Ramos (cell line): ENCODE data around the gene ATP8B3.

Source experiments
- in situ Hi-C: fragments of 300-500 bp; cut with MboI; formaldehyde crosslinking; loops from one replicate; pipeline ENCODE4 v1.14.3; 2022; ENCODE audit warnings: low sequenced_read_pairs; ENCODE audit not compliant: unreplicated experiment

Gene ATP8B3

DNA sequence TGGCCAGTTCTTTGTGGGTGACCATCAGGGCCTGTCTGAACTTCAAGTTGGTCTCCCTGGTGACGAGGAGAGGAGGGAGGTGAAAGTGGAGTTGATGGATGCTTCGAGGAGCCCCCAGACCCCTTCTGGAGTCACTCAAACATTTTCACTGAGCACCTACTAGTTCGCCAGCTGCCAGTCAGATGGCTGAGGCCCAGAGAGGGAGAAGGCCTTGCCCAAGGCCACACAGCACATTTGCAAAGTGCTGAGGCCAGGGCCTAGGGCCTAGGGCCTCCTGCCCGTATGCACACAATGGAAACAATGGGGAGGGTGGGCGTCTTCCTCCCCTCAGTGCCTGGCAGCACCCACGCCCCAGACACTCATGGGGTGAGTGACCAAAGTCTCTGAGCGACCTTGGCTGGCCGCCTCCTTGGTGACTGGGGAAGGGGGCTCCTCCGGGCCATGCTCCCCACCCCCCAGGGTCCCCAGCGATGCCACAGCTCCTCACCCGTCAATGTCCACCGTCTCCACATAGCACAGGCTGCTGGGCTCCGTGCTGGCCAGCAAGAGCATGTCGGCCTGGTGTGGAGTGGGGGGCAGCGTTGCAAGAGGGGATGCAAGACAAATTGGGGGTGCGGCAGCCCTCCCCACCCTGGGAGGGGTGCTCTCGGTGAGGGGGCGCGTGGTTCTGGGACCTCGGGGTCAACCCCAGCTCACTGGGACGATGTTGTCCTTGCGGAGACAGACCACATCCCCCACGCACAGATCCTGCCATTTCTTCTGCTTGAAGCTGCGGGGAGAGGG is 6.5 kb downstream of the ATP8B3 start:
- in situ Hi-C loops, result no loop called here

DNA sequence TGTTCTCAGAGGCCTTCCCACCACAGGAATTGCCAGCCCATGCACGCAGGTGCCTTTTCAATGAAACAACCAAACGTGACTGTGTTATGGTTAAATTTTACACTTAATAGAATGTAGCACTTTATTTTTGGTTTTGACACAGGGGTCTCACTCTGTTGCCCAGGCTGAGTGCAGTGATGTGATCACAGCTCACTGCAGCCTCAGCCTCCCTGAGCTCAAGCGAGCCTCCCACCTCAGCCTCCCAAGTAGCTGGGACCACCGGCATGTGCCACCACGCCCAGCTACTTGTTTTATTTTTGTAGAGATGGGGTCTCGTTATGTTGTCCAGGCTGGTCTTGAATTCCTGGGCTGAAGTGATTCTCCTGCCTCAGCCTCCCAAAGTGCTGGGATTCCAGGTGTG is 7.2 kb downstream of the ATP8B3 start:
- in situ Hi-C loops, result no loop called here

DNA sequence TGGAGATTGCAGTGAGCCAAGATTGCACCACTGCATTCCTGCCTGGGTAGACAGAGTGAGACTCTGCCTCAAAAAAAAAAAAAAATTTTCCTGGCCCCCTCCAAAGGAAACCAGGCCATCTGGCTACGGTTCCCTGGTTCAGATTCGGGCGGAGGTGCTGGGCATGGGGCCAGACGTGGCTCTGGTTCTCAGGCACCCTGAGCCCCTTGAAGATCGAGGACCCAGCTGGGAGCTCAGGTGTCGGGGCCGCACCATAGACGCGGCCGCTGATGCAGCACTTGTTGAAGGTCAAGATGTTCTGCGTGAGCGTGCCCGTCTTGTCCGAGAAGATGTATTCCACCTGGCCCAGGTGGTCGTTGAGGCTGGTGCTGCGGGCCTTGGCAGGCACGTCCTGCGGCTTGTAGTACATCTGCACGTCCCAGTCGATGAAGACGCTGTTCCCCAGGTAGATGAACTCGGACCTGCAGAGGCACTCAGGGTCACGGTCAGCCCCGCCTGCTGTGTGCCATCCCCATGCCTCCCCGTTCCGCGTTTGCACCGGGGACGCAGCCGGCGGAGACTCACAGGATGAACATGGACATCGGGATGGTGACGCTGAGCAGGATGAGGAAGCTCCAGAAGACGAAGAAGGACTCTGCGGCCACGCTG is 12.3 kb downstream of the ATP8B3 start:
- in situ Hi-C loops, result loop anchor here (10.0 kb wide), 1 partner anchor 255 kb away; no protein-coding TSS in a partner anchor

DNA sequence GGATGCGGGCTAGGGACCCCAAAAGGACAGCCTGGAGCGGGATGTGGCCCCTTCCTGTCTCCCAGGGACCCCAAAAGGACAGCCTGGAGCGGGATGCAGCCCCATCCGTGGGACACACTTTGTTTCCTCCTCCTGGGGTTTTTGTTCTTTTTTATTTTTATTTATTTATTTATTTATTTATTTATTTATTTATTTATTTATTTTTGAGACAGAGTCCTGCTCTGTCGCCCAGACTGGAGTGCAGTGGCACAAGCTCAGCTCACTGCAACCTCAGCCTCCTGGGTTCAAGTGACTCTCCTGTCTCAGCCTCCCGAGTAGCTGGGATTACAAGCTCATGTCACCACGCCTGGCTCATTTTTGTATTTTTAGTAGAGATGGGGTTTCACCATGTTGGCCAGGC is 14.8 kb downstream of the ATP8B3 start:
- in situ Hi-C loops, result loop anchor here (10.0 kb wide), 1 partner anchor 253 kb away; no protein-coding TSS in a partner anchor

DNA sequence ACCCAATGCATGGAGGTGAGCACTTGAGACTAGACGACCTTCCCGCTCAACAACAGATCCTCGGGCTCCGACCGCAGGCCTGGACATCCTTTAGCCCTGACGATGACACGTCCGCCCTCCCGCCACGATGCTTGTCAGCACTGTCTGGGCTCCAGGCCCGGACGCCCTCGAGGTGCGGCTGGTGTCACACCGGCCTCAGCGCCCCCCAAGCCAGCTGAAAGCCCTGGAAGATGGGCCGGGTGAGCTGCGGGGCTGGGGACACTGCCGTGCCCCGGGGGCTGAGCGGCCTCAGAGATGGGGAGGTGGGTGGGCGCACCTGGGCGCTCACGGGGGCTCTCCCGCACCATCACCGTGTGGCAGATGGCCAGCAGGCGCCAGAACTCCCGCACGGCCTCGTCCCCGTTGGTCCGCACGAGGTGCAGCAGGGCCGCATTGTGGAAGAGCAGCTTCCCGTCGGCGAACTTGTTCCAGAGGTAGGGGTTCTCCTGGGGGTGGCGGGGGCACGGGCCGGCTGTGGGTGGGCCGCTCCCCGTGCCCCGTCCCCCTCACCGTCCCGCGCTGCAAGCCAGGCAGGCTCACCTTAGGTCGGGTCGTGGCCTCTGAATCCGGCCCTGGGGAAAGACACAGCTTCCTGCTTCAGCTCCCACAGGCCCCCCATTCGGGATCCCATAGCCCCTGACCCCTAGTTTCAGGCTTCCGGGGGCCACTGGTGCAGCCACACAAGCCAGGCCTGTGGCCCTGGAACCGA is 15.5 kb downstream of the ATP8B3 start:
- in situ Hi-C loops, result loop anchor here (10.0 kb wide), 1 partner anchor 252 kb away; no protein-coding TSS in a partner anchor

DNA sequence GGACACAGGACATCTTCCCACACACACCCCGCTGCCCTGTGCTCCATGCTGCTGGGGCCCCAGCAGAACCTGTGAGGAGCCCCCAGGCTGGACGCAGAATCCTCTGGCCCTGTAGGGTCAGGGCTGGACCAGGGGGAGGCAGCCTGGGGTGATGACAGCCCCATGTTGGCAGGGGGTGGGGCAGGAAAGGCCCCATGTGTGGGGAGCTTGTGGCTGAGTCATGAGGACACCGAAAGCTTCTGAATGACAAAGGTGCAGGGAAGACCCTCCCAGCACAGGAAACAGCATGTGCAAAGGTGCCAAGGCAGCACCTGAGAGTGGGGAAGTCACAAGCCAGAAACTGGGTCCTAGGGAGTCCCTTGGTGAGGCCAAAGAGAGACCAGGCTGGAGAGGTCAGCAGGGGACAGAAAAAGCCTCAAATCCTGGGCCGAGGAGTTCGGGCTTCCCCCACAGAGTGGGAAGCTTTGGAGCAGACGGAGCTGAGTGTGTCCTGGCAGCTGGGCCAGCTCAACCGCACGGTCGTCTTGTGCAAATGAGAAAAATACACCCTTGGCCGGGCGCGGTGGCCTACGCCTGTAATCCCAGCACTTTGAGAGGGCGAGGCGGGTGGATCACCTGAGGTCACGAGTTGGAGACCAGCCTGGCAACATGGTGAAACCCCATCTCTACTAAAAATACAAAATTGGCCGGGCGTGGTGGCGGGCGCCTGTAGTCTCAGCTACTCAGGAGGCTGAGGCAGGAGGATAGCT is 17.5 kb downstream of the ATP8B3 start:
- in situ Hi-C loops, result loop anchor here (10.0 kb wide), 1 partner anchor 250 kb away; no protein-coding TSS in a partner anchor

DNA sequence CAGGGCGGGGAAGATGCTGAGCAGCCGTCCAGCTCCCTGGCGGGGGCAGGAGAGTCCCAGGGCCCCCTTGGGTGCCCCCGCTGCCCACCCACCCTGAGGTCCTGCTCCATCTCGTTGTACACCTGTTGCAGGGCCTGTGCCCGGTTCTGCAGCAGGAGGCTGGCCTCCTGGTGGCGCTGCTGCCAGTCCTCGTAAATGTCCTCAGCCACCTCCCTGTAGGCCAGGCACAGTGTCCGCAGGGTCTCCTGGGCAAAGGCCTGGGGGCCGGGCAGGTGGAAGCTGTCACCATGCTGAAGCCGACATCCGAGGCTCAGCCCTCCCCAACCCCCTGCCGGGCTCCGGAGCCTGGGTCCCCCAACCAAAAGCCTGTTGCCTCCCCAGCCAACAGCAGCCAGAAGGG is 20.2 kb downstream of the ATP8B3 start:
- in situ Hi-C loops, result loop anchor here (10.0 kb wide), 1 partner anchor 247 kb away; no protein-coding TSS in a partner anchor

DNA sequence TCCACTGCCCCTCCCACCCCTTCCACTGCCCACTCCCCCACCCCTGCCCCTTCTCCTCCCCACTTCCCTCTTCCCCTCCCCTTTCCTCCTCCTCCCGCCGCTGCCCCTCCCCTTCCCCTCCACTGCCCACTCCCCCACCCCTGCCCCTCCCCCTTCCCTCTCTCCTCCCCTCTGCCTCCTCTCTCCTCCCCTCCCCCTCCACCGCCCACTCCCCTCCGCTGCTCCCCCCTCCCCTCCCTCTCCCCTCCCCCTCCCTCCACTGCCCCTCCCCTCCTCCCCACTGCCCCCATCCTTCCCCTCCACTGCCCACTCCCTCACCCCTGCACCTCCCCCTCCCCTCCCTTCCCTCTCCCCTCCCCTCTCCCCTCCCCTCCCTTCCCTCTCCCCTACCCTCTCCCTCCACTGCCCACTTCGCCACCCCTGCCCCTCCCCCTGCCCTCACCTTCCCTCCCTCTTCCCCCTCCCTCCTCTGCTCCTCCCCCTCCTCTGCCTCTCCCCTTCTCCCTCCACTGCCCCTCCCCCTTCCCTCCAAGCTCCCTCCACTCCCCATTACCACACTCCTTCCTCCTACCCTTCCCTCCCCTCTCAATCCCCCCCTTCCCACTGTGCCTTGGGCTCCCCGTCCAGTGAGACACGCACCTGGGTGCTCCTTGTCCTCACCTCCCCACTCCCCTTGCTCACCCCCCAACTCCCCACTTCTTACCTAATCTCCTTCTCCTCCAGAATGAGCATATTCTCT is 21.9 kb downstream of the ATP8B3 start:
- in situ Hi-C loops, result loop anchor here (10.0 kb wide), 1 partner anchor 245 kb away; no protein-coding TSS in a partner anchor

DNA sequence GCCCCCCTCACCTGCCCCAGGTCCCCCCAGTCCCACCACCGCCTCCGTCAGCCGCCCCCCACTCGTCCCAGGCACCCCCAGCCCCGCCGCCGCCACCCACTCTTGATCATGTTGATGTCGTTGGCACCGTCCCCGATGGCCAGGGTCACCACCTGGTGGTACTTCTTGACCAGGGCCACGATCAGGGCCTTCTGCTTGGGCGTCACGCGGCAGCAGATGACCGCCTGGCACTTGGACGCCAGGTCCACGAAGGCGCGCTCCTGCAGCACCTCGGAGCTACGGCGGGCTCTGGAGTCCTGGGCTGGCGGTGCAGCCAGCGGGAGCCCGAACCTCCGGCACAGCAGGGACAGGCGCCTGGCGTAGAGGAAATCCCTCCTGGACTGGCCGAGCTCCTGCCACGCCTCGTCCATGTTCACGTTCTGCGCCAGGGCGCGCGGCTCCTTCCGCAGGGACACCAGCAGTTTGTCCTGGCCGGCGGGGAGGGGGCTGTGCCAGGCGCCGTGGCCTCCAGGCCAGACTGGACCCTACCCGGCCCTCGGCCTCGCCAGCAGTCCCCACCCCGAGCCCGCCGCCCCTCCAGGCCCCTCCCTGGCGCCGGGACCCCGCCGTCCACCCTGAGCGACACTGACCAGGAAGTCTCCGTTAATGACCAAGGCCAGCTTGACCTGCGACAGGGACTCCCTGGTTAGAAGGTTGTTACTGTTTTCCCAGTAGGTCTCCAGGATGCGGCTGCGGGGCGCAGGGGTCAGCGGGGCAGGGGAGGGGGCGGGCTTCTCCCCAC is 22.6 kb downstream of the ATP8B3 start:
- in situ Hi-C loops, result loop anchor here (10.0 kb wide), 1 partner anchor 245 kb away; no protein-coding TSS in a partner anchor

DNA sequence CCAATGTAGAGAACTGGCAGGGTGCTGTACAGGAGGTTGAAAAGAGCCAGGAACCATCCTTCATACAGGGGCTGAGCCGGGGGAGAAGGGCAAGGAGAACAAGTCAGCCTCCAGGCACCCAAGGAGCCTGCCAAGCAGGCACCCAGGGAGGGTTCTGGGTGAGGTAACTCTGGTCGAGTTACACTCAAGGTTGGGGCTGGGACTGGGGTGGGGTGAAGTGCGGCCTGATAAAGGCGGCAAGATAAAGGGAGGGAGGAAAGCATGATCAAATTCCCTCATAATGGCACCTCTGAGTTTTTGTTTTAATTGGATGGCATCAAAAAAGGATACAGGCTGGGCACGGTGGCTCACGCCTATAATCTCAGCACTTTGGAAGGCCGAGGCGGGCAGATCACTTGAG is 25.0 kb downstream of the ATP8B3 start:
- in situ Hi-C loops, result no loop called here

DNA sequence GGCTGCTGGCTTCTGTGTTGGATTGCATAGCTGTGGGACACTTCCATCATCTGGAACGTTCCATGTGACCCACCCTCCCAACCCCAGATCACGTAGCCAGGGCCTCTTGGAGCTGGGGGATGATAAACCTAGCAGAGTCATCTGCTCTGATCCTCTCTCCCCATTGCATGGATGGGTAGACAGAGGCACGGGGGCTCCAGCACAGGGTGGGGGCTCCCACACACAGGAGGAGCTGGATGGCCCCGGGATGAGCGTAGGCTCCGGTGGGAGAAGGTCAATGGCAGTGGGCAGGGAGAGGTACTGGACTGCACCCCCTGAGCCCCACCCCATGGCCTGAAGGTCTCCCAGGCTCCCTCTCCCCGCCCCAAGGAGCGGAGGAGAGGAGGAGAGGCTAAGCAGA is 25.4 kb downstream of the ATP8B3 start:
- in situ Hi-C loops, result no loop called here

DNA sequence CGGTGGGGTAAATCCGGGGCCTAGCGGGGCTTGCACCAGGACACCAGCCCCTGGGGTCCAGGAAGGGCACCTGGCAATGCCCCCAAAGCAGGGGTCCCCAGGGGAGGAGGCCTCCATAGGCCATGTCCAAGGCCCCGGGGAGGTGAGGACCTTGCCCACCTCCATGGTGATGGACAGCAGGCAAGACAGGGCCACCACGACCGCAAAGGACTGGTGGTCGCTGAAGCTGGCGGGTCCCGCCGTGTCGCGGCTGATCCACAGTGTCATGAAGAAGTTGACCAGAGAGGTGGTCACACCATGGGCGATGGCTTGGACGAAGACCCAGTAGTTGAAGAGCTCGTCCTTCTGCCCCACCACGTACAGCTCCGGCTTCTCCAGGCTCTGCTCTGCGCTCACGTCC is 26.8 kb downstream of the ATP8B3 start:
- in situ Hi-C loops, result no loop called here

DNA sequence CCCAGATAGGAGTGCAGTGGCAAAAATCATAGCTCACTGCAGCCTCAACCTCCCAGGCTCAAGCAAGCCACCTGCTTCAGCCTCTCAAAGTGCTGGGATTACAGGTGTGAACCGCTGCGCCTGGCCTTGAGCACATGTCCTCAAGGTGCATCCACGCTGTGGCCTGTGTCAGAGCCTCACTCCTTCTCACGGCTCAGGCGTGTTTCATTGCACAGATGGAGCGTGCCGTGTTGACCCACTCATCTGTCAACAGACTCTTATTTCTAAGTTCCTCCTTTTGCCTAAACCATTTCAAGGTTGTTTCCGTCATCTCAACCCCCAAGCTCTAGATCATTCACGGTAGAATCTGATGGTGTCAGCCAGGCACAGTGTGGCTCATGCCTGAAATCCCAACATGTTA is 28.2 kb downstream of the ATP8B3 start:
- in situ Hi-C loops, result no loop called here

DNA sequence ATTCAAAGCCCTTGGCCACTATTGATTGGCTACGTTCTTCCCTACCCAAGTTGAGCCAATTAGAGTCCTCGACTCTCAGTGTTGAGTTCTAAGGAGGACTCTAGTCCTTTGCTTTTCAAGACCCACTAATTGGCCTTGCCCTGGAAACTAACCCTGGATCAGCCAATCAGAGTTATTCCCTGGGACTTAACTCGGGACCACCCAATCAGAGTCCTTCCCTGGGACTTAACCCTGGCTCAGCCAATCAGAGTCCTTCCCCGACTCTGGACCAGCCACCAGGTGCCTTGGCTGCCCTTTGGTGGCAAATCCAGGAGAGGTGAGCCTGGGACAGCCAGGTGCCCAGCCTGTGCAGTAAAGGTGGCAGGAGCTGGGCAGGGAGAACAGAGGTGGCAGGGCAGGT is 28.7 kb downstream of the ATP8B3 start:
- in situ Hi-C loops, result no loop called here

DNA sequence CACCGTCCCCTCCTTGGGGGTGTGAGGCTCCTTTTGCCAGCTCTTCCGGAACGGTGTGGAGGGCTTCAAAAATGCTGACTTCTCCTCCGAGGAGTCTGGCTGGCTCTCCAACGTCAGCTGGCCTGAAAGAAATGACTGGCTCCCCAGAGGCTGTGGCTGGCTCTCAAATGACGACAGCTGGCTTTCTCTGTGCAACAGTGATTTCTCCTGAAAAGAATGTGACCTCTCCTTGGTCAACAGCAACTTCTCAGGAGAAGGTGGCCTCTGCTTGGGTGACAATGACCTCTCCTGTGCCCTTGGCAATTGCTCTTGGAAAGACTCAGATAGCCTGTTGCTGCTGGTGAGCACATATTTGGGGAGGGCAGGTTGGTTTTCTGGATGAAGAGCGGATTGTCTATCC is 29.6 kb downstream of the ATP8B3 start:
- in situ Hi-C loops, result no loop called here

DNA sequence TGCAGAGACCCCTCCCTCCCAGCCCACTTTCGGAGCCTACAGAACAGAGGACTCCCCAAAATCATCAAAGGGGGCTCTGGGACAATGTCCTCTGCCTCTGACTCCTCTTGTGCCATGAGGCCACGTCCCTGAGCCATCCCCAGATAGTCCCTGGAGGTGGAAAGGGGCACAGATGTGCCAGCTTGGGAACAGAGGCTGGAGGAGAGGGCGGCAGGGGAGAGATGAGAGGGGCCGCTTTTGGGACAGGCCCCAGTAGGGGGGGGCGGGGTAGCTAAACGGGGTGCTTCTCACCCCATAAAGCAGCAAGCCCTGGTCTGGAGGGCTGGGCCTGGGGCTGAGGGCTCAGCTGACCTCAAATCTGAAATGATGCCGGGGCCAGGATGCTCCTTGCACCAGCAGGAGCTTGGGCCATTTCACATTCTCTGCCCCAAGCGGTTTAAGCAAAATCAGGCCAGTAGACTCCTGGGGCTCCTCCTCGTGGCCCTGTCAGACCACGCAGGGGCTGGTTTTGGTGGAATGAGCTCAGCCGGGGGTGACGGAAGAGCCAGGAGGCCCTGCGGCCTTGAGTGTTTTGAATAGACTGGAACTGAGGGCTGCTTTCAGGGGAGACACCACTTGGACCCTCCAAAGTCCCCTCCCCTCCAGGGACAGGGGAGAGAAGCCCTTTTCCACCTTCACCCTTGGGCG is 31.7 kb downstream of the ATP8B3 start:
- in situ Hi-C loops, result no loop called here

DNA sequence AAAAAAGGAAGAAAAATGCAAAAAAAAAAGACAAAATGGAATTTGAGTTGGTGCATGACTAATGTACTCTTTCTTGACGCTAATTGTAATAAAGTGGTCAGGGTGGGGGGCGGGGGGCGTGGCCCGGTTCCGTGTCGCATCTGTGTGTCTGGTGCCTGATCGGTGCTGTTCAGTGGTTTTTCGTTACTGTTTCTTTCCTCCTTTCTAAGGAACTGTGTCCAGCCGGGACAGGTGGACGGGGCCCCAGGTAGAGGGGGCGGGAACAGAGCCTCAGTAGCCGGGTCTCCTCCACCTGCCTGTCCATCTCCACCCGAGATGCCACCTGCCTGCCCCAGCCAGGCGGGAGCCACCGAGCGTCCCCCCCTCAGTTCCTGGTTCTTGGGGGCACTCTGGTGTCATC is 32.5 kb downstream of the ATP8B3 start:
- in situ Hi-C loops, result no loop called here

DNA sequence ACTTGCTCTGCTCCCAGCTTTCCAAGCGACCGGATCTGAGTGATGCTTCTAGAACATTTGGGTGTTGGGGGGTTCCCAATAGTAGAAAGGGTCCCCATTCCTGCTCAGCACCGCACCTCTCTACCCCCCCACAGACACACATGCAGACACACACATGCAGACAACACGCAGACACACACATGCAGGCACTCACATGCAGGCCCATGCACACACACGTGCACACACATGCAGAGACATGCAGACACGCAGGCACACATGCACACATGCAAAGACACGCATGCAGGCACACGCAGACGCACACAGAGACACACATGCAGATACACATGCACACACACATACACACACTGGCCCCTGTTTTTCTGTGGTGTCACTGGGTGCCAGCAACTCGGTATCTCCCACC is 34.9 kb downstream of the ATP8B3 start:
- in situ Hi-C loops, result no loop called here
